Activated gamma-delta T cell (primary cell): ENCODE results near the gene GRIK4.
A peak's percentile ranks its signal among the peaks of the same experiment; 100 is the strongest.

ENCODE experiments used
- DNase-seq: peaks from one replicate; lab custom pipeline; 2025; lab: John Stamatoyannopoulos, UW

Gene GRIK4

DNA sequence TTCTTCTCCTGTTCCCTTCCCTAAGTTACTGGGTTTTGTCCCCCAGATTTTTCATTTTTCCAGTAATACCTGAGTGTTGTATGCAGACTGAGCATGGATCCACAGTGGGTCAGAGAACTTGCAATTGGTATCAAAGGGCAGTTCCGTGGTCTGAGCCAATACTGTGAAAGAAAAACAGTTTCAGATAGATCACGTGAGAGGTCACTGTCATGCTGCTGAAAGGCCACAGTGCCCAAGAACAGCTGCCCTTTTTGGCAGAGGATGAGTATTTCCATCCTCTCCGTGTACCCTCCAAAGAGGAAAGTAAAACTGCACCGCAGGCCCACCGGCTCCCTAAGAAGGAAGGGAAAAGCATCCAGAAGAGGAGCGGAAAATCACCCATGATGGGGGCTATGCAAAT, 439.3 kb downstream of the GRIK4 start:
- DNase-seq, result no peak

DNA sequence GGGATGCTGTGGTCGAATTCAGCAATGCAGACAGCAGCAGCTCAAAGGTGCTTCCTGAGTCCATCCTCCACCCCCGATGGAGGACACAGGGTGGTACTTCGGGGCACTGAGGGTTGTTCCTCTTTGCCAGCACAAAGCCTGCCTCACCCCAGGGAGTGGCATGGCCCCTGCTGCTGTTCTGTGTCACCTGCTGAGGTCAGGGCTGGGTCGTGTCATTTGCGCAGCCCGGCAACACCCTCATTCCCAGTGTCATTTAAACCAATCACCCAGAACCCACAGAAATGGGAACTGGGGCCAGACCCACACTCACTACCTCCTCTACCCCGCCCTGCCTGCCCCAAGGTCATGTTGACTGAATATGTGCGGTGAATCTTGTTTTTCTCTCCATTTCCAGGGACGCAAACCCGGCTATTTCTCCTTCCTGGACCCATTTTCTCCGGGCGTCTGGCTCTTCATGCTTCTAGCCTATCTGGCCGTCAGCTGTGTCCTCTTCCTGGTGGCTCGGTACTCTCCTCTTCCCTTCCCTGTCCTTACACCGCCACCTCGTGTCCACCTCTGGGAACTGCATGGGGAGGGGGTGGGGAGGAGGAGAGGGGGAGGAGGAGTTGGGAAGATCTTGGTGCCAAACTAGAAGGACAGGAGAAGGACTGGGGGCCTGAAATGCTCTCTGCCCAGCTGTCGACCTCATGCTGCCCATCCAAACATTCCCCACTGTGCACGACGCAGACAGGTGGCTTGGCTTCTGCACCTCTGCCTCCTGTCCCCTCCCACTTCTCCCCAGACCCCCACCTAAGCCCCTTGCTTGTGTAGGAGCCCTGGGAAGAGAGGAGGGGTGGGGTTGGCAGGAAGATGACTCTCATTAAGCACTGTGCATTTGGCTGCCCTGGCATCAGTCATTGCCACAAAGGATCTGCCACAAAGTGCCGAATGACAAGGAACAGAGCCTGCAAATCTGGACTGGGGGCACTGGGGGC, 441.2 kb downstream of the GRIK4 start:
- no peak for DNase-seq

DNA sequence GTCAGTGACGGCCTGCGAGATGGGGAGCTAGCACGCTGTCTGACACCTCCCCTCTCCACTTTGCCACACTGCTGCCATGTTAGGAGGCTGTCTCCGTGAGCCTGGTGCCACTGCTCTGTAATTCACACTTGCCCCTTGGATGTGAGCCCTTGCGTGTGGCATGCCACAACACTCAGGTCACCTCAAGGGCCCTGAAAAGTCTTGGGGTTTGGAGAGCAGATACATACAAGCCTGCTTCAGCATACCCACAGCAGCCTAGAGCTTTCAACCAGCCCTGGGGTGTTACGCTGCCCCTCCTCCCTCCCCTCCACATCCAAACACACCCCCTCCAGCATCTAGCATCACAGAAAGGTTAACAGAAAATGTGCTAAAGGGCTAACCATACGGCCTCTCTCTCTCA, 442.8 kb downstream of the GRIK4 start:
- no peak for DNase-seq

DNA sequence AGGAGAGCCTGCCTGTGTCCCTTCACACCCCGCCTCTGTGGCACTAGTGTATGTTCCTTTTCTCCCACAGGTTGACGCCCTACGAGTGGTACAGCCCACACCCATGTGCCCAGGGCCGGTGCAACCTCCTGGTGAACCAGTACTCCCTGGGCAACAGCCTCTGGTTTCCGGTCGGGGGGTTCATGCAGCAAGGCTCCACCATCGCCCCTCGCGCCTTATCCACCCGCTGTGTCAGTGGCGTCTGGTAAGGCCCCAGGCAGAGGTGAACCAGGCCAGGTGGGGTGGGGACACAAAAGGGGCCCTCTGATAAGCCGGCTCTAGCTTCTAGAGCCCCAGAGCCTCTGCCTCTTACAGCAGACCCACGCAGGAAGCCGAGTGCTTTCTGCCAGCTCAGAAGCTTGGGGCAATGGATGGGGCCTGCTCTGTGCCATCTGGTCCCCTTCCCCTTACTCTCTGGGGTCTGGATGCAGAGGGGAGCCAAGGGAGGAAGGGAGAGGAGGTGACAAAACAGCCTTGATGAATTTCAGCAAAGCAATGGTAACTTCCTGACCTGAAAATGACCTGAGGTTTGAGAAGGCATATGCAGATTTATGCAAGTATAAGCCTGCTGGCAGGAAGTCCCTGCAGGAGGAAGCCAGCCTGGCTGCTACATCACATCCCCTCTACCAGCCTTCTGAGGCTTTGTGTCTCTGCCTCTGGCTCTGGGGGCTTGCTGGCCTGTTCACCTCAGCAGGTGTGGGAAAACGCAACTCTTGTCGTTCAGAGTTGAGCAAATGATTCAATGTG, 445.4 kb downstream of the GRIK4 start:
- DNase-seq, result no peak

DNA sequence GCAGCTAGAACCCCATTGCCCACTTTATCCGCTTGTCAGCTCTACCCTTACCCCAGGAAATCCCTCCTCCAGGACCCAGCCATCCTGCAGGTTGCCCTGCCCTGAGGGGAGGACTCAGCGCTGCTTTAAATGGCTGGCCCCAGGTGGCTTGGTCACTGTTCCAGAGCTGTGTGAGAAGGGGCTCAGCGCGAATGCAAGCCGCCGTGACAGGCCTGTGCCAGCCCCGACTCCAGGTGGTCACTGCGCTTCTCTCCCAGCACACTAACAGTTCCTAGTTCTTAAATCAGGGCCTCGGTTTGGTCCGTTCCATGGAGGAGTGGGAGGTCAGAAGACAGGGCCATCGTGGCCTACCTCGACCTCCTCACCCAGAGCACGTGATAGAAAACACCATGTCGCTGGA, 446.6 kb downstream of the GRIK4 start:
- DNase-seq, result no peak

DNA sequence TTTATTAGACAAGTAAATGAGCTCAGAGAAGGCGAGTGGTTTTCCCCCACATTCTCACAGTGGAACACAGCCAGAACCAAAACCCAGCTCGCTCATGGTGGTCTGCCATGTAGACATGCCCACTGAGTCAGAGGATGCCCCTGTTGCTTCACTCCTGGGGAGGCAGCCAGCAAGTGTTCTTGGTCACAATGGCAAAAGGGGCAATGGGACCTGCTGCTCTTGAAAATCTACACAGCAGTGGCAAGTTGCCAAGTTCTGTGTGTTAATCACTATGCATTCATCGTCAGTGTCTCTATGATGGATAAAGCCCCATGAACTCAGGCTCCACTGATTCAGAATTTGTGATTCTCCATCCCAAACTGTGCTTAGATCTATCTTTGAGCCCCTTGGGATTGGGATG, 447.6 kb downstream of the GRIK4 start:
- no peak for DNase-seq

DNA sequence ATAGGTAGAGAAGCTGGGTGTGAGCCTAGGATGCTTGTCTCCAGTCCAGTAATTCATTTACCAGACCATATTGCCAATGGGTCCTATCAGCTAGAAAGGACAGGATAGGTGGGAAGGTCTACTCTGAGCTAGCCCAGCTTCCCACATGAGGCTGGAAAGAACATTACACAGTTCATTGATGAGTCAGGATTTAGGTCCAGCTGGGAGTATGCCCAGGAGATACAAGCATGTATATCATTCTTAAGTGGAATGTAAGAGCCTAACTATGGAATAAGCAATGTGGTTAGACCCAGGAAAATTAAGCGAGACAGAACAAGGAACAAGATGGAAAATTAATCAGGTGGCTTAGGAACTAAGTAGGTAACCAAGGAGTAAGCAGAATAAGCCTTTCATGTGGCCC, 453.3 kb downstream of the GRIK4 start:
- no peak for DNase-seq

DNA sequence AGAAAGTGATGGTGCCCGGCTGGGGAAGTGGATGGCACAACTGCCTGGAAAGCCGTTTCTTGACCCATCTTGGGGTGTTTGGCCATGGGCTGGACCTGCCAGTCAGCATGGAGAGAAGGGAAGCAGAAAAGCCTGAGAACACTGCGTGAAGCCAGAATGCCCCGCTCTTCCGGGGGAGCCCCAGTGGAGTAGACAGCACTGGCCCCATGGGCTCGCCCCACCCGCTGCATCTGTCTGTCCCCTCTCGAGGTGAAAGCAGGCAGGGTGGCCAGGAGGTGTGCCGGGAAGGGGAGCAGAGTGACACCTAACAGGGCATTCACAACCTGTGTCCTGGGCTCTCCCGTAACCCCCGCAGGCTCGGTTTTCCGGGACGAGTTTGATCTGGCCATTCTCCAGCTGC, 455.3 kb downstream of the GRIK4 start:
- DNase-seq, result no peak

DNA sequence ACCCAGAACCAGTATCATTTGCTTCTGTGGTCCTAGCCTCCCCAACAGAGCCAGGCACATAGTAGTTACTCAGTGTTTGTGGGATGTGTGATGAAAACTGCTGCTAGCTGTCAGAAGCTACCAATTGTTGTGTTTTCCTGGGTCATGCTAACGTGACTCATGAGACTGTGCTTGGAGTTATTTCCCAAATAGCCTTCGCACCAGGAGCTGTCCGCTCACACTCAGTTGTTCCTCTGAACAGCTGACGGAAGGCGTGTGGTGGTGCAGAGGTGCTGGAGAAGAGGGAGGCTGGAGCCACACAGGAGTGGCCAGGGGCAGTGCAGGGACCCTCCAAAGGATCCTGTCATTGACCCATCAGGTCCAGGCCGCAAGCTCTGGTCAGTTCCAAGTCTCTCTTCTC, 458.4 kb downstream of the GRIK4 start:
- no peak for DNase-seq

DNA sequence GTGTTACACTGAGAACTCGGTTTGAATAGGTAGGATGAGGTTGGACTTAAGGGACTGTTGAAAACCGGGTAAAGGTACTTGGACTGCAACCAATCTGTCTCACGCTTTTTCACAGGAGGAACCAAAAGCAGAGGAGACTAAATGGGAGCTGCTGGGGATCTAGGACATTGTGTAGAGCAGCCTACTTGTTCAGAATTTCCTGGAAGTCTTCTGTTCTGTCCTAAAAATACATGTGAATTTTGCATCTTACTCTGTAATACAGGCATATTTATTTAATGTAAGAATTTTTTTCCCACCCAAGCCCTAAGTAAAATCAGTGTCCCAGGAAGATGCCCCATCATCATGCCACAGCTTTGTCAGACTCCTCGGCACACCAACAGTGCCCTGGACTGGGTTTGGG, 460.3 kb downstream of the GRIK4 start:
- no peak for DNase-seq

DNA sequence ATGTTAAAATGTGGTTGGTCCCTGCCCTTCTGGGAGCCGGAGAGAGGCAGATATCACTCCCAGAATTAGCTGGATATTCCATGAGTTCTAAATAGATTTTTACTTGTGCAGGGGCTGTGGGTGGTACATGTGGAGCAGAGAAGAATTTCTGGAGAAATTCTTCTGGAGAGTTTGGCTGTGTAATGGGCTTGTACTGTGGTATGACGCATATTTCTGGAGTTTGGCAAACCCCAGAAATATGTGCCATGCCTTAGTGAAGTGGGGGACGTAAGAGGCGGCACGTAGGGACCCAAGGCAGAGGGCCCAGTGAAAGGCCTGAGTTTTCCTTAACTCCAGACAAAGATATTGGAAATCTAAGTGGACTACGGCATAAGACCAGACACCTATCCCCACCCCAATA, 461.1 kb downstream of the GRIK4 start:
- DNase-seq, result no peak

DNA sequence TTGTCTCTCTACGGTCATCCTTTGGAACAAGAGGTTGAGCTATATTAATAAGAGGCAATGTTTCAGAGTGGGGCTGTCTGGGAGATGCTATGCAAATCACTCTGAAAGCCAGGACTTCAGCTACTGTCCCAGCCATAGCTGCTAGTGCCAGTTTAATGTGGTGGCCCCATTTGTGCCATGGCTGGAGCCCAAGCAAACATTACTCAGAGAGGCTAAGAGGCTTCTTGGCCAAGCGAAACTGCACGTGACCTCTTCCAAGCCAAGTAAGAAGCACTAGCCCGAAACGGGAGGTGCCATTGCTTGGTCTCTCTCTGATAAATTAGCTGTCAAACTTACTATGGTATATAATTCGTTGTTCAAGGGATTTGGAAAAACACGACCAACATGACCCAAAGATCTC, 462.0 kb downstream of the GRIK4 start:
- DNase-seq, result no peak

DNA sequence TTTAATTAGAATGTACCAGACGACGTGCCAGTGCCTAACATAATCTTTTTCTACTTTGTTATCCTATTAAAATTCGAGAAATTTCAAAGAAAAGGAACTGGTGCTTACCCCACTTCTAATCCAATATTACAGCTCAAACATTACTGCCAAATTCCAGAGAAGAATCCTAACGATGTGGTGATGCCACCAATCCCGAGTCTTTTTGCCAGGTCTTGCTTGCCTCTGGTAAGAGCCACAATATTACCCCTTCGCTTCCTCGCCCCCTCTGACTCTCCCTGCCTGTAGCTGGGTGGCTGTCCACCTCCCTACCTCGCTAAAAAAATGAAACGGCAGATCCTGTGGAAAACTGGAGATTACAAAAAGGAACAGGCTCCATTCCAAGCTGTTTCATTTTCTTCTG, 462.9 kb downstream of the GRIK4 start:
- DNase-seq, result no peak

DNA sequence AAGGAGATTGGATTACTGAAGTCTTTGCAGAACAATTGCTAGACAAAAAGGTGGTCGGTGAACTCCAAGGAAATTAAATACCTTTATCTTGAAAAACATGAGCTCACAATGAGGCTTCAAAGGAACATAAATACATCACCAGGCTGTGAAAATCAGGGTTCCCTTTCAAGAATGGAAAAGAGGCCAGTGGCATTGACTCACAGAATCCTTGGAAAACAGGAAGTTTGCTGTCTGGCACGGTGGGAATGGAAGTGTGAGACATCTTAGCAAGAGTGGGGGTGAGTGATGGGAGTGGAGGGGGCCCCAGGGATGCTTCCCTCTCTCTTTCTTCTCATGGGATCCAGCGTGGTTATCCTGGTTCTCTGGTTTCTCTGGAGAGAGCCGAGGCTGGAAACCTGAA, 463.4 kb downstream of the GRIK4 start:
- no peak for DNase-seq

DNA sequence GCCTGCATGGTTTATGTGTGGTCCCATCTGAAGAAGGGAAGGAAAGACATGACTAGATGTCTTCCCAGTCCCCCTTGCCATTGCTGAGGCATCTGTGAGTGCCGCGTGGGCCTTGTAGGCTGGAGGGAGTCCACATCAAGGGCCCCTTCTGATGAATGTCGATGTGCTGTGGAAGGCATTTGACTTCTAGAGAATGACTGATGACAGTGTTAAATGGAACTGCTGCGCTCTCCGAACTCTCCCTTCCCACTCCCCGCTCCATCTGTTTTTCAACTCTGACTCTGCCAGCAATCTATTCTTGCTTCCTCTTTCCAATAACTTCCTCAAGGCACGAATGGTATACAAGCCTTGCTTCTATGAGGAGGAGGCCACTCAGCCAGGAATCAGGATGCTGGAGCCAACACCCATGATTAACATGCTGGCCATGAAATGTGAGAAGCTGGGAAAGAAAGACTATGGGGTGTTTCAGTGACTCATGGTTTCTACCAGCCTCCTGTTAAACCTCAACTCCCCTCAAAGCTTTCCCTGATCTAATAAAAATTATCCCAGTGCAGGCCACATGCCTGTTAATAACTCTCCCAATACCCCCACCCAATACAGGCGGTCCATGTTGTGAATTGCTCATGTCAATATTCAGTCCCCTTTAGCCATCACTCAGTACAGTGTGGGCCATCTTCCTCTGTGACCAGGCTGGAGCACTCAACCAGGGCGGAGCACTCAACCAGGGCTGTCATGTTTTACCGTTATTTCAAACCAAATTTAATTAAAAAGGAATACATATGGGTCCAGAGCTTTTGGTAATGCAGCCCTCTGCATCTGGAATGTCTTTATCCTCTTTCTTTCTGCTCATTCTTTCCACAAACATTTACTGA, 466.0 kb downstream of the GRIK4 start:
- DNase-seq, result no peak

DNA sequence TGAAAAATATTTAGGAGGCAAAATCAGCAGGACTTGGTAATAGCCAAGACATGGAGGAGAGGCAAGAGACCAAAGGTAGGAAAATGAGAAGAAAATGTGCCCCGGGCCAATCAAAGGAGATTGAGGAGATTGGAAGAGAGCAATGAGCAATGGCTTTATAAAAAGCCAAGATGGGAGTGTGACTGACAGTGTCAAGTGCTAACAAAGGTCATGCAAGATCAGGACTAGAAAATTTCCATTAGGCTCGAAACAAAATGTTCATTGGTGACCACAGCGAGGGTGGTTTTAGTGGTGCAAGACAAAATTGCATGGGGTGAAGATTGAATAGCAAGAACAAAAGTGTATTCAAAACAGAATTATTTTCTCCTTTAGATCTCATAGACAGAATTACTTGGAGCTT, 467.2 kb downstream of the GRIK4 start:
- DNase-seq, result no peak

DNA sequence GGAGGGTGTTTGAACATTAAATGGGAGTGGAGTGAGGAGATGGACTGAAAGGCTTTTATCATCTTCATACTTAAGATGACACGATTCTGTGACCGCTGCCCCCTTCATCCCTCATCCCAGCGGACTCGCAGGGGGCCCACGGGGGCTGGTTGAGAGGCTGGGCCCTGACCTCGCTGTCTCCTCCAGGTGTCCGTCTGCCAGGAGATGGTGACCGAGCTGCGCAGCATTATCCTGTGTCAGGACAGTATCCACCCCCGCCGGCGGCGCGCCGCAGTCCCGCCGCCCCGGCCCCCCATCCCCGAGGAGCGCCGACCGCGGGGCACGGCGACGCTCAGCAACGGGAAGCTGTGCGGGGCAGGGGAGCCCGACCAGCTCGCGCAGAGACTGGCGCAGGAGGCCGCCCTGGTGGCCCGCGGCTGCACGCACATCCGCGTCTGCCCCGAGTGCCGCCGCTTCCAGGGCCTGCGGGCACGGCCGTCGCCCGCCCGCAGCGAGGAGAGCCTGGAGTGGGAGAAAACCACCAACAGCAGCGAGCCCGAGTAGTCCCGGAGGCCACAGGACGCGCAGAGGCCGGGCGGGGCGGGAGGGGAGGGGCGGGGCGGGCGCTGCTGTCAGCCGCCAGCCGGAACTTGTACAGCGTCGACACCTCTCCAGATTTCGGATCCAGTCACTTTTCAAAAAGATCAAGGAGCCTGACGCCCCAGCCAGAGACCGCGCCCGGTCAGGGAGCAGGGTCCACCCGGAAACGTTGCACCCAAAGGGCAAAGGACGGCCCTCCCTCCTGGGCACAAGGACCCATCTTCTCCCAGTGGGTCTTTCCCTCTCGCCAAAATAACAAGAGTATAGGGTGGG, 474.4 kb downstream of the GRIK4 start:
- DNase-seq, result peak; percentile 23

DNA sequence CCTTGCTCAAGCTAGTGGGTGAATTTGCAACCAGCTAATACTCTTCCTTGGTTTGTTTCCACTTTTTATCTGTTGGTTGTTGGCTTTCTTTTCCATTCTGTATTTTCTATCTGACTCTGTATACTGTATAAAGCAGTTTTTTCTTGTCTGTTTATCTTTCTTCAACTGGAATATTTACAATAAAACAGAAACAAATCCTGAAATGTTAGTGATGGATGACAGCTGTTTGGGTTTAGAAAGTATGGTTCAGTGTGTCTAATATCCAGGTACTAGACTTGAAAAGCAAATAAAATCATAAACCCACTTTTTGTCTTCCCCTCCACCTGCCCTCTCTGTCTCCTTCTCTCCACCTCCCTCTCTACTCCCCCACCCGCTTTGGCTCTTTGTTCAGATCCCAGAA, 477.1 kb downstream of the GRIK4 start:
- no peak for DNase-seq

DNA sequence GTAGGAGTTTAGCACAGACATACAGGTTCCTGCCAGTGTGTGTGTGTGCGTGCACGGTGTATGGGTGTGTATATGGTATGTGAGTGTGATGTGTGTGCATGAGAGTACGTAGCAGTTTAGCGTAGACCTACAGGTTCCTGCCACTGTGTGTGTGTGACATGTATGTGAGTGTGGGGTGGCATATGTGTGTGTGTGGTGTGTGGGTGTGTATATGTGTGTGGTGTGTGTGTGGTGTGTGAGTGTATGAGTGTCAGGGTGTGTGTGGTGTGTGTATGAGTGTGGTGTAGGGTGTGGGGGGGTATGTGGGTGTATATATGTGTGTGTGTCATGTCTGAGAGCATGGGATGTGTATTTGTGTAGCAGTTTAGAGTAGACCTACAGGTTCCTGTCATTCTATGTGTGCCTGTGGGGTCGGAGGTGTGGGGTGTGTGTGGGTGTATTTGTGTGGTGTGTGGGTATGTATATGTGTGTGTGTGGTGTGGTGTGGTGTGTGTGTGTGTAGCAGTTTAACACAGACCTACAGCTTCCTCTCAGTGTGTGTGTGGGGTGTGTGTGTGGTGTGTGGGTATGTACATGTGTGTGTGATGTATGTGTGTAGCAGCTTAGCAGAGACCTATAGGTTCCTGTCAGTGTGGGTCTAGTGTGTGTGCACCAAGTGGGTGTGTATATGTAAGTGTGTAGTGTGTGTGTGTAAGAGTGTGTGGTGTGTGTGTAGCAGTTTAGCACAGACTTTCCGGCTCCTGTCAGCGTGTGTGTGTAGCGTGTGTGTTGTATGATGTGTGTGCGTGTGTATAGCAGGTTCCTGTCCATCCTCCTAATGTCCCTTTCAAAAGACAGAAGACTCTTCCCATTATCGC, 480.5 kb downstream of the GRIK4 start:
- no peak for DNase-seq
